Neuron (in vitro differentiated cells): ENCODE results near the gene FMNL1.

Experiments
- H2AFZ ChIP-seq: one replicate; pipeline ENCODE4 v1.6.1; 2013; ENCODE audit warnings: low read depth, mild to moderate bottlenecking, inconsistent platforms, low read length, moderate library complexity
- H3K27me3 ChIP-seq: one replicate; pipeline ENCODE4 v1.6.1; 2013; ENCODE audit warnings: low read length; ENCODE audit not compliant: insufficient read depth
- H3K36me3 ChIP-seq: one replicate; pipeline ENCODE4 v1.6.1; 2013; ENCODE audit warnings: low read length; ENCODE audit not compliant: insufficient read depth
- H3K4me1 ChIP-seq: one replicate; pipeline ENCODE4 v1.6.1; 2013; ENCODE audit warnings: low read length; ENCODE audit not compliant: insufficient read depth
- H3K4me3 ChIP-seq: 2 replicates; pipeline ENCODE4 v1.5.1; 2013; ENCODE audit warnings: mild to moderate bottlenecking, low read length, moderate library complexity
- H3K9me3 ChIP-seq: one replicate; pipeline ENCODE4 v1.6.1; 2013; ENCODE audit warnings: low read length

The FMNL1 gene

DNA sequence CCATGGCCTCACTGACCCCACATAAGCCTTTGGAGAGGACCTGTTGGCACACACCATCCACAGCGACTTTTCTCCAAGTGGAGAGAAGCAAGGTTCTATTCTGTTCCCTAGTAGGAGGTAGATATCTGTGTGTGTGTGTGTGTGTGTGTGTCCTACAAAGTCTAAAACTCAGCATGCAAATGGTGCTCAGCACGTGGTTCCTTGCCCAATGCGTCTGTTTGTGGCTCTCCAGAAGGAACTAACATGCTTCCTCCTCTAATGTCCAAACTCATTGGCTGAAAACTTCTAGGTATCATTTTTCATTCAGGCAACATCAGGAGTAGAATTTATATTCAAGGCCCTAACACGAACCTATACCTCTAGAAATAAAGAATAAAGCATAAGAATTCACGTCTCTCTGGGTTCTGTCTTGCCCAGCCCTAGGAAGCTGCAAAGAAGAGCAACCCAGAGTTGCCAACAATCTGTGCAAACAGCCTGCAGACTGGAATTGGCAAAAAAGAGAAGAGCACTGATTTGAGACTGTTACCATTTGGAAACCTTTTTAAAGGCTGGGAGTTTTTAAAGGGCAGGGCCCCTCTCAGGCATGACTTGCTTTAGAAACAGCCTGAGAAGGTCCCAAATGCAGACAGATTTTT lies 69.6 kb downstream of the FMNL1 start:
- H2AFZ ChIP-seq: no peak overlapping the region
- H3K9me3 ChIP-seq: no peaks in the 10 kb centered on the region
- H3K4me3 ChIP-seq: no peak overlapping the region
- no peaks in the 10 kb centered on the region for H3K27me3 ChIP-seq
- H3K36me3 ChIP-seq: peaks cover 30% of the 10 kb centered on the region
- H3K4me1 ChIP-seq: peaks cover 10% of the 10 kb centered on the region

DNA sequence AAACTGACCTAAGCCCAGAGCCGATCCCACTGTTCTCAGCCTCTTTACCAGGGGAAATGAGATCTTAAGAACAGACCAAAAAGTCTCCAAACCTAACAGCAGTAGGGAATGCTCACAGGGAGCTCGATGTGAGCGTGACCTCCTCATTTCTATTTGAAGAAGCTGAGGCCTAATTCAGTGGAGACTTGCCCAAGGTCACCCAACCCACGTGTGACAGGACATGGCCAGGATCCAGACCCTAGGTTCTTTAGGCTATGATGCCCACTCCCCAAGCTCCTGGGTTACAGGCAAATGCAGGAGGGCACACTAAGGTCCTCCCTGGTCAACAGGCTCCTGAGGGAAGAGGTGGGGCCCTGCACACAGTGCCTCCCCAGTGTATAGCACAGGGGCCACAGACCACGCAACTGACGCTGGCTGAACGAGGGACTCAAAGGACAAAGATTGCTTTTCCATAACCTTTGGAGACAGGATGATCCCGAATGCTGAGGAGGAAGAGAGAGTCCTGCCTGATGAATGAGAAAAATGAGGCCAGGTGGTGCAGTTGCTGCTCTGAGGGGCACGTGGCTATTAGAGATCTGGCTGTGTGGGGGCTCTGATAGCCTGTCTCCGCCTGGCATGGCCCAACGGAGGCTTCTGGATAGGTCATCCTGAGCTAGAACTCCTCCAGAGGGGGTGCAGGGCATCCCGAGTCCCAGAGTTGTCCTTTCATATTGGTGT lies 71.2 kb downstream of the FMNL1 start:
- Histone ChIP-seq H3K36me3 (peaks cover 15% of the 10 kb centered on the region), H3K9me3 (no peaks in the 10 kb centered on the region), H2AFZ (no peak overlapping the region), H3K4me3 (no peak overlapping the region), H3K27me3 (no peaks in the 10 kb centered on the region), H3K4me1 (peaks cover 10% of the 10 kb centered on the region)

DNA sequence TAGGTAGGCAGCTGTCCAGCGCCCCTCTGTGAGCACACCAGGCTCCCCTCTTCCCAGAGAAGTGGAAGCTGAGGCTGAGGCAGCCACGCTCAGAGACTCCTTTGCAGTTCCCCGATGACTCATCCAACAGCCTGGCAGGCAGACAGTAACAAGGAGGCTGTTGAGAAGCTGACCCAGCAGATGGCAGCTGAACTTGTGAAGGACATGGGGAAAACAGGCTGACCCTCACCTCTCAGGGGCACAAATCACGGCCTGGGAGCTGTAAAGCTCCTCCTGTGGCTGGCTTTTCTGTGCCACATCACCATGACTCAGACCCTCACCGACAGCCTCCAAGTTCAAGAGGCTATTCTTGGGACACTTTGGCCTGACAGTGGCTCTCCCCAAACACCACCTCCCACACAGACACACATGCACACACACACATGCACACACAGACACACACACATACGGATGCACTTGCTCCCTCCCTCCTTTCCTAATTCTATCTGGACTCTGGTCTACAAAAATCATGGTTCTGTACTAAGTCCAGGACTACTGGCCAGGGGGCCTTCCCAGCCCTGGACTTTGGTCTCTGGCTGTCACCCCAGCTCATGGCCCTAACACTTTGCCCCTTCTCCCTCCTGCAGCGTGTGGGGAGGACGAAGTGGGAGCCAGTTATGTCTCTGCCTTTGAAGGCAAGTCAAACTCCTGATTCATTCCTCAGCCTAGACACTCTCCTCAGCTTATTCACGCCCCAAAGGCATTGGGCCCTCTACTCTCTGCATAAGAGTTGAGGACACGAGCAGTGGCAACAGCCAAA lies 71.9 kb downstream of the FMNL1 start:
- no peaks in the 10 kb centered on the region for H3K9me3 ChIP-seq
- peaks cover 11% of the 10 kb centered on the region for H3K4me1 ChIP-seq
- H3K27me3 ChIP-seq: no peaks in the 10 kb centered on the region
- H3K4me3 ChIP-seq: no peak overlapping the region
- H2AFZ ChIP-seq: no peak overlapping the region
- H3K36me3 ChIP-seq: peaks cover 13% of the 10 kb centered on the region

DNA sequence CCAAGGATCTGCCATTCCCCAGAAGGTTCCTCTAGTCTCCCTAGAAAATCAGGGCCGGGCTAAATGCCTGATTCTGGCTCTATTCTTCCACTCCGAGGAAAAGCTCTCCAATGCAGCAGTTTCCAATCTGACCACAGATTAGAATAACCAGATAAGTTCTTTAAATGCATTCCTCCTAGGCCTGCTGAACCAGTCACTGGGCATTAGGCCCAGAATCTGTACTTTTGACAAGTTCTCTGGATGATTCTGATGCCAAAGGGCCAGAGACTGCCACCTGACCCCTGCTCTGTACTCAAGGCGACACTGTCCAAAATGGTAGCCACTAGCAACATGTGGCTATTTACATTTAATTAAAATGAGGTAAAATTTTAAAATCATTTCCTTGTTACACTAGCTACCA lies 72.8 kb downstream of the FMNL1 start:
- no peaks in the 10 kb centered on the region for H3K9me3 ChIP-seq
- H3K4me3 ChIP-seq: no peak overlapping the region
- H3K4me1 ChIP-seq: peaks cover 20% of the 10 kb centered on the region
- H3K27me3 ChIP-seq: no peaks in the 10 kb centered on the region
- no peak overlapping the region for H2AFZ ChIP-seq
- peaks cover 5% of the 10 kb centered on the region for H3K36me3 ChIP-seq

DNA sequence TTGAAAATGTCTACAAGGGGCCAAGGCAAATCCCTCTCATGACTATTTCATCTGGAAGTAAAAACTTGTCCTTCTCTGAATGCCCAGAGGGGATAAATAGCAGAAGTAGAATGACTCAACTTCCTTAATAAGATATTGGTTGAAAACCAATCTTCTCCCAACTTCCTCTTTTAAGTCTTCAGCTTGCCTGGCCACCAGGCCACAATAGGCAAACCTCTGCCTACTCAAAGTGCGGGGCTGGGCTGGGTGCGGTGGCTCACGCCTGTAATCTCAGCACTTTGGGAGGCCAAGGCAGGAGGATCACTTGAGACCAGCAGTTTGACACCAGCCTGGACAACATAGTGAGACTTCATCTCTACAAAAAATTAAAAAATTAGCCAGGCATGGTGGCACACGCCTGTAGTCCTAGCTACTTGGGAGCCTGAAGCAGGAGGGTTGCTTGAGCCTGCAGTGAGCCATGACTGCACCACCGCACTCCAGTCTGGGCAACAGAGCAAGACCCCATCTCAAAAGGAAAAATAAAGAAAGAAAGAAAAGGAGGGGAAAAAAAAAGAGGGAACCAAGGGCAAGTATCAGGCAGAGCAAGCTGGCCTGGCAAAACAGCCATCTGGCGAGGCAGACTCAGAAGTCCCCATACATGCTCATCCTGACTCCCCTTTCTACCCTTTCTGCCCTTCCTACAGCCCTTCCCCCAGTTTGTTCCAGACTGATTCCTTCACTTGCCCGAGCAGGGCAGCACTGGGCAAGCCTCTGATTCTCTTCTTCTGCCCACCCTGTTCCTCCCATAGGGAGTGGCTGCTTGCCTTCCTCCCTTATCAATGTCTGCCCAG lies 74.5 kb downstream of the FMNL1 start:
- Histone ChIP-seq H3K9me3 (no peaks in the 10 kb centered on the region), H3K36me3 (no peaks in the 10 kb centered on the region), H3K27me3 (no peaks in the 10 kb centered on the region), H3K4me1 (peaks cover 21% of the 10 kb centered on the region), H2AFZ (no peak overlapping the region), H3K4me3 (no peak overlapping the region)

DNA sequence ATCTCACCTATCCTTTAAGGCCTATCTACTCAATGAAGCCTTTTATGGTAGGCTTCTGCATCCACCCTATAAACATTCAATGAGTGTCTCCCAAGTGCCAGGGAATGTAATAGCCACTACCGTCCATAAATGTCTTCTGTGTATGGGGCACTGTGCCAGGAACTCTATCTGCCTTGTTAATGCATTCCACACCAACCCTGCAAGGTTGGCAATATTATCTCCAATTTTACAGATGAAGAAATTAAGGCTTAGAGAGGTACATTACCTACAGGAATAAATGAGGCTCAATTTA lies 75.1 kb downstream of the FMNL1 start:
- Histone ChIP-seq H3K9me3 (no peaks in the 10 kb centered on the region), H3K4me1 (peaks cover 21% of the 10 kb centered on the region), H3K27me3 (no peaks in the 10 kb centered on the region), H3K4me3 (no peak overlapping the region), H3K36me3 (no peaks in the 10 kb centered on the region), H2AFZ (no peak overlapping the region)
